Measurements from ENCODE around the gene TCEAL1.
"Not testable (repeated sequence)": the region's sequence is repeated elsewhere in the genome, so short reads cannot be mapped to it uniquely, and the experiment has no call there.

Gene TCEAL1

DNA sequence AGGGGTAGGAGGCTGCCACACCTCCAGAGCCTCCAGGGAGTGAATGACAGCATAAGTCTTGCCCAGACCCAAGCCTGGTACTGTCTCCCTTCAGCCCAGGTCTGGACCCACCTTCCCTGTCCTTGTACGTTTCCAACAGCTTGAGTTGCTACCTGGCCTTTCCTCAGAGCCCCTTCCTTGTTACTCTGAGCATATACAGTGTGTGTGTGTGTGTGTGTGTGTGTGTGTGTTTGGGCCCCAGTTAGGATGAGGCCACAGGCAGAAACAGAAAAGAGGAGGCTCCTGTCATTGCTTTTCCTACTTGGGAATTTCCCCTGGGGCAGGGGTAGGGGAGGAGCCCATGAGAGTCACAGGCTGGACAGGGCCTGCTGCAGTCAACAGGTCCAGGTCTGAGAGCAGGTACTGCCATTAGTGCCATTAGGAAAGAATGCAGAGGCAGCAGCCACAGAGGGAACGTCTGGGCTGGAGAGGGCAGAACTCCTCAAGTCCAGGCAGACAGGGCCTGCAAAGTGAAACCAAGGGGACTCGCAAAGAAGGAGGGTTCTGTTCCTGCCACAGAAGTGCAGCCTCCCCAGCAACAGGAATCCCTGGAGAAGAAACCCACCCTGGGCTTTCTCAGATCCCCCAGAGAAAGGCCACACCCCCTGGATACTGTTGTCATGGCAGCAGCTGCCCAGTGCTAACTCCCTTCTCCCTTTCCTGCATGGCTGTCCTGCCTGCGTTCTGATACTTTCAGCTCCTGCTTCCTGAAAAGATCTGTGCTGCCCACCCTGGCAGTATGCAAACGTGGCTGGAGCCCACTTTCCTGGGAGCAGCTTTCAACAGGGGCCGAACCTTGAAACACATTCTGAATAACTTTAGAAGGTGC lies 9.9 kb downstream of the TCEAL1 start:
- not testable (repeated sequence) for H3K4me3 ChIP-seq (ENCODE audit: low read length); H3K9me3 ChIP-seq (ENCODE audit: control insufficient read depth, low read length); H3K36me3 ChIP-seq (ENCODE audit: control insufficient read depth, insufficient read depth, low read length, severe bottlenecking); H3K9ac ChIP-seq (ENCODE audit: low read length); H3K4me1 ChIP-seq (ENCODE audit: control insufficient read depth, insufficient read depth, low read length)
- H3K27me3 ChIP-seq (replicated peaks; ENCODE audit: control insufficient read depth, insufficient read depth, low read length), result peaks cover 12% of the 10 kb centered on the region
- peak; percentile 26 for DNase-seq (ENCODE audit: low read depth)

DNA sequence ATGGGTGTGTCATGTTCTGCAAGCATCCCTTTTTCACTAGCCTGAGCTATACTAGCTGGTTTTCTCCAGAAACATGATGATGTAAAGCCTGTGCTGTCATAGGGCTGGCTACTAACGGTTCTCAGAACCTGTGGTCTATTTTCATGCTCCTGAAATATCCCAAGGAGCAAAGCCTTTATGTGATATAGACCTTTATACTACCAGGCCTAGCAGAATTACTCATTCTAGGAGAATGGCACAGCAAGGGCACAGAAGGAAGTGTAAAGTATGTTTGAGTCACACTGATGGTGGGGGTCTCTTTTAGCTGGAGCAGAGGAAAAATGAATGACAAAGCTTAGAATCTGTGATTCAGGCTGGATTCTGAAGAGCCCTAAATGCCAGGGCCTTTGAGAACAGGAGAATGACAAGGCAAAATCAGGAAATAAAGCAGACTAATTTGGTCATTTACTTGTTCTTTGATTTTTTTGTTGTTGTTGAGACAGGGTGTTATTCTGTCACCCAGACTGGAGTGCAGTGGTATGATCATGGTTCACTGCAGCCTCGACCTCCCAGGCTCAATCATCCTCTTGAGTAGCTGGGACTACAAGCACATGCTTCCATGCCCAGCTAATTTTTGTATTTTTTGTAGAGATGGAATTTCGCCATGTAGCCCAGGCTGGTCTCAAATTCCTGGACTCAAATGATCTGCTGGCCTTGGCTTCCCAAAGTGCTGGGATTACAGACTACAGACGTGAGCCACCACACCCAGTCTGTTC lies 11.8 kb downstream of the TCEAL1 start:
- peaks cover 5% of the 10 kb centered on the region for H3K4me1 ChIP-seq (ENCODE audit: control insufficient read depth, insufficient read depth, low read length)
- H3K27me3 ChIP-seq (replicated peaks; ENCODE audit: control insufficient read depth, insufficient read depth, low read length), result peaks cover 12% of the 10 kb centered on the region
- H3K9ac ChIP-seq (ENCODE audit: low read length), result no peak overlapping the region
- peaks cover 9% of the 10 kb centered on the region for H3K9me3 ChIP-seq (ENCODE audit: control insufficient read depth, low read length)
- no peaks in the 10 kb centered on the region for H3K36me3 ChIP-seq (ENCODE audit: control insufficient read depth, insufficient read depth, low read length, severe bottlenecking)
- DNase-seq (ENCODE audit: low read depth), result peak; percentile 47
- no peak overlapping the region for H3K4me3 ChIP-seq (ENCODE audit: low read length)

DNA sequence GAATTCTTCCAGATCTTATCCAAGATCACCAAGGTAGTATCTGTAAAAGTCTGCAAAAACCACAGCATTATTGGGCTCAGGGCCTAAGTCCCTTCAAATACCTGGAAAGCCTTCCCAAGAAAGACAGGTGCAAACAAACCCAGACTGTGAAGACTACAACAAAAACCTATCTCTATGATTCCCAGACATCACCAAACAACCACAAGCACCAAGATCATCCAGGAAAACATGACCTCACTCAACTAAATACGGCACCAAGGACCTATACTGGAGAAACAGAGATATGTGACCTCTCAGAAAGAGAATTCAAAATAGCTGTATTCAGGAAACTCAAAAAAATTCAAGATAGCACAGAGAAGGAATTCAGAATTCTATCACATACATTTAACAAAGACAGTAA lies 15.3 kb downstream of the TCEAL1 start:
- DNase-seq (ENCODE audit: low read depth), result no peak
- peaks cover 25% of the 10 kb centered on the region for H3K9me3 ChIP-seq (ENCODE audit: control insufficient read depth, low read length)
- H3K4me1 ChIP-seq (ENCODE audit: control insufficient read depth, insufficient read depth, low read length), result peaks cover 5% of the 10 kb centered on the region
- no peak overlapping the region for H3K4me3 ChIP-seq (ENCODE audit: low read length)
- H3K36me3 ChIP-seq (ENCODE audit: control insufficient read depth, insufficient read depth, low read length, severe bottlenecking), result no peaks in the 10 kb centered on the region
- H3K27me3 ChIP-seq (replicated peaks; ENCODE audit: control insufficient read depth, insufficient read depth, low read length), result peaks cover 12% of the 10 kb centered on the region
- no peak overlapping the region for H3K9ac ChIP-seq (ENCODE audit: low read length)

DNA sequence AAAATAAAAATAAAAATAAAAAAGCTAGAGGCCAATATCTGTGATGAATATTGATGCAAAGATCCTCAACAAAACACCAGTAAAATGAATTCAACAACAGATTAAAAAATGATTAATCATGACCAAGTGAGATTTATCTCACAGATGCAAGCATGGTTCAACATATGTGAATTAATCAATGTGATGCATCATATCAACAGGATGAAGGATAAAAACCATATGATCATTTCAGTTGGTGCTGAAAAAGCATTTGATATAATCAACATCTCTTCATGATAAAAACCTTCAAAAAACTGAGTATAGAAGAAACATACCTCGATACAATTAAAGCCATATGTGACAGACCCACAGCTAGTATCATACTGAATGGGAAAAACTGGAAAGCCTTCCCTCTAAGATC lies 18.9 kb downstream of the TCEAL1 start:
- H3K4me1 ChIP-seq (ENCODE audit: control insufficient read depth, insufficient read depth, low read length), result no peaks in the 10 kb centered on the region
- no peak for DNase-seq (ENCODE audit: low read depth)
- H3K36me3 ChIP-seq (ENCODE audit: control insufficient read depth, insufficient read depth, low read length, severe bottlenecking), result no peaks in the 10 kb centered on the region
- no peak overlapping the region for H3K9ac ChIP-seq (ENCODE audit: low read length)
- no peak overlapping the region for H3K4me3 ChIP-seq (ENCODE audit: low read length)
- peaks cover 6% of the 10 kb centered on the region for H3K27me3 ChIP-seq (replicated peaks; ENCODE audit: control insufficient read depth, insufficient read depth, low read length)
- H3K9me3 ChIP-seq (ENCODE audit: control insufficient read depth, low read length), result peaks cover 33% of the 10 kb centered on the region

DNA sequence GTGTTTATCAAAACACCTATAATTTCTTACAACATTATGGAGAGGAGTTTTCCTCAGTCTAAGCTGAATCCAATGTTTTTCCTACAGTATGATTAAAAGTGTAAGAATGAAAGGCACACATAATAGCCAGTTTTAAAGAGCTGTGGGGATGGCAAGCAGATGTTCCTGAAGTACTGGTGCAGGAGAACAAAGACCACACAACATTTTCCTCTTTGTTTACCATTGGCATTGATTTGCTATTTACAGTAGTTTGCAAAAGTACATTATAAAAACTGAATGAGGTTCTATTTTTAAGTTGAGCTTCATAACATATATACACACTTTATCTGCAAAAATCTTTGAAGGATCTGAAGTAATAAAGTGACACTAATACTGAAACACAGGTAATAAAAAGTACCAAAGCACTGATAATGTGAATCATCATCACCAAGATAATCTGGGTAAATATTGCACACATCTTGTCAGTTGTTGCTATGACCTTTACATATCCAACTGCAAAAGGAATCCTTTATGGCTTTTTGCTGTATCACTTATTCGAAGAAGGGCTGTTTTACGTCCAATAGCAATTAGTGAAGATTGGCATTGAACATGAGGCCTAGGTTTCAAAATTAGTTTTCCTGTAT lies 22.5 kb downstream of the TCEAL1 start:
- H3K27me3 ChIP-seq (replicated peaks; ENCODE audit: control insufficient read depth, insufficient read depth, low read length), result no peaks in the 10 kb centered on the region
- H3K4me1 ChIP-seq (ENCODE audit: control insufficient read depth, insufficient read depth, low read length), result no peaks in the 10 kb centered on the region
- H3K9ac ChIP-seq (ENCODE audit: low read length), result no peak overlapping the region
- H3K9me3 ChIP-seq (ENCODE audit: control insufficient read depth, low read length), result peaks cover 24% of the 10 kb centered on the region
- no peaks in the 10 kb centered on the region for H3K36me3 ChIP-seq (ENCODE audit: control insufficient read depth, insufficient read depth, low read length, severe bottlenecking)
- no peak overlapping the region for H3K4me3 ChIP-seq (ENCODE audit: low read length)
- DNase-seq (ENCODE audit: low read depth), result no peak

DNA sequence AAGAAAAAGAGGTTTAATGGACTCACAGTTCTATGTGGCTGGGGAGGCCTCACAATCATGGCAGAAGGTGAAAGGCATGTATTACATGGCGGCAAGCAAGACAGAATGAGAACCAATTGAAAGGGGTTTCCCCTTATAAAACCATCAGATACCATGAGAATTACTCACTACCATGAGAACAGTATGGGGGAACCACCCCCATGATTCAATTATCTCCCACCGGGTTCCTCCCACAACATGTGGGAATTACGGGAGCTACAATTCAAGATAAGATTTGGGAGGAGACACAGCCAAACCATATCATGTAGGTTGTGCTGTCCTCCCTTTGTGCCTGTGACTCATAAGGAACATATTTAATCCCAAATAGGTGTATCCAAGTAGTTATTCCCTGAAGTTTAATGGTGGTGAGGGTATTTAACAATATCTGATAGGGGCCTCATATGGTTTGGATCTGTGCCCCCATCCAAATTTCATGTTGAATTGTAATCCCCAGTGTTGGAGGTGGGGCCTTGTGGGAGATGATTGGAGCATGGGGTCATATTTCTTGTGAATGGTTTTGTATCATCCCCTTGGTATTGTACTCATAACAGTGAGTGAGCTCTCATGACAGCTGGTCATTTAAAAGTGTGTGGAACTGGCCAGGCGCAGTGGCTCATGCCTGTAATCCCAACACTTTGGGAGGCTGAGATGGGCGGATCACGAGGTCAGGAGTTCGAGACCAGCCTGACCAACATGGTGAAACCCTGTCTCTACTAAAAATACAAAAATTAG lies 26.6 kb downstream of the TCEAL1 start:
- H3K36me3 ChIP-seq (ENCODE audit: control insufficient read depth, insufficient read depth, low read length, severe bottlenecking); H3K9me3 ChIP-seq (ENCODE audit: control insufficient read depth, low read length); H3K4me3 ChIP-seq (ENCODE audit: low read length); DNase-seq (ENCODE audit: low read depth); H3K27me3 ChIP-seq (replicated peaks; ENCODE audit: control insufficient read depth, insufficient read depth, low read length); H3K4me1 ChIP-seq (ENCODE audit: control insufficient read depth, insufficient read depth, low read length); H3K9ac ChIP-seq (ENCODE audit: low read length): not testable (repeated sequence)

DNA sequence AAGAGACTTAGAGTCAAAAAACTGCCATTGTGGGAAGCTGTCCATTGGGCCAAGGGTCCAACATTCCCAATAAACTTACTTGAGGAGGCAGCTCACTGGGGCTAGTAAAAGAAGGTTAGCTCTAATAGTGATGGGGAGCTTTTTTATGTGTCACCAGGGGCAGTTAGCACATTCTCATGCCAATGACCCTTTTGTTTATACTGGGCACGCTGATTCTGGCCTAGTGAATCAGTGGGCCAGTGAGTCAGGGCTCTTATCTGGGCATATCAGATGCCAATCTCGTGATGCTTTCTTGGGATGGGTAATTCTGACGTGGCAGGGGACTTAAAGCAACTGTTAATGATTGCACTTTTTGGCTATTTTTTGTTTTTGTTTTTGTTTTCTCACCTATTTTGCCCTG lies 27.8 kb downstream of the TCEAL1 start:
- H3K4me3 ChIP-seq (ENCODE audit: low read length), result no peak overlapping the region
- H3K4me1 ChIP-seq (ENCODE audit: control insufficient read depth, insufficient read depth, low read length), result peaks cover 8% of the 10 kb centered on the region
- no peaks in the 10 kb centered on the region for H3K36me3 ChIP-seq (ENCODE audit: control insufficient read depth, insufficient read depth, low read length, severe bottlenecking)
- no peak overlapping the region for H3K9ac ChIP-seq (ENCODE audit: low read length)
- H3K9me3 ChIP-seq (ENCODE audit: control insufficient read depth, low read length), result peaks cover 5% of the 10 kb centered on the region
- no peaks in the 10 kb centered on the region for H3K27me3 ChIP-seq (replicated peaks; ENCODE audit: control insufficient read depth, insufficient read depth, low read length)
- DNase-seq (ENCODE audit: low read depth), result peak; percentile 48

DNA sequence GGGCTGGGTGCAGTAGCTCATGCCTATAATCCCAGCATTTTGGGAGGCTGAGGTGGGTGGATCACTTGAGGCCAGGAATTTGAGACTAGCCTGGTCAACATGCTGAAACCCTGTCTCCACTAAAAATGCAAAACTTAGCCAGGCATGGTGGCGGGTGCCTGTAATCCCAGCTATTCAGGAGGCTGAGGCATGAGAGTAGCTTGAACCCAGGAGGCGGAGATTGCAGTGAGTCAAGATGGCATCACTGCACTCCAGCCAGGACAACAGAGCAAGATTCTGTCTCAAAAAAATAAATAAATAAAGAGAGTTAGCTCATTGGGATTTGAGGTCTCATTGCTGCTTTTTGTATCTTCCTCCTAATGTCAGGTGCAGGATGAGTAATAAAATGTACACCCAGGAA lies 28.3 kb downstream of the TCEAL1 start:
- not testable (repeated sequence) for H3K36me3 ChIP-seq (ENCODE audit: control insufficient read depth, insufficient read depth, low read length, severe bottlenecking); H3K4me3 ChIP-seq (ENCODE audit: low read length); H3K27me3 ChIP-seq (replicated peaks; ENCODE audit: control insufficient read depth, insufficient read depth, low read length); H3K9me3 ChIP-seq (ENCODE audit: control insufficient read depth, low read length); DNase-seq (ENCODE audit: low read depth); H3K9ac ChIP-seq (ENCODE audit: low read length); H3K4me1 ChIP-seq (ENCODE audit: control insufficient read depth, insufficient read depth, low read length)

DNA sequence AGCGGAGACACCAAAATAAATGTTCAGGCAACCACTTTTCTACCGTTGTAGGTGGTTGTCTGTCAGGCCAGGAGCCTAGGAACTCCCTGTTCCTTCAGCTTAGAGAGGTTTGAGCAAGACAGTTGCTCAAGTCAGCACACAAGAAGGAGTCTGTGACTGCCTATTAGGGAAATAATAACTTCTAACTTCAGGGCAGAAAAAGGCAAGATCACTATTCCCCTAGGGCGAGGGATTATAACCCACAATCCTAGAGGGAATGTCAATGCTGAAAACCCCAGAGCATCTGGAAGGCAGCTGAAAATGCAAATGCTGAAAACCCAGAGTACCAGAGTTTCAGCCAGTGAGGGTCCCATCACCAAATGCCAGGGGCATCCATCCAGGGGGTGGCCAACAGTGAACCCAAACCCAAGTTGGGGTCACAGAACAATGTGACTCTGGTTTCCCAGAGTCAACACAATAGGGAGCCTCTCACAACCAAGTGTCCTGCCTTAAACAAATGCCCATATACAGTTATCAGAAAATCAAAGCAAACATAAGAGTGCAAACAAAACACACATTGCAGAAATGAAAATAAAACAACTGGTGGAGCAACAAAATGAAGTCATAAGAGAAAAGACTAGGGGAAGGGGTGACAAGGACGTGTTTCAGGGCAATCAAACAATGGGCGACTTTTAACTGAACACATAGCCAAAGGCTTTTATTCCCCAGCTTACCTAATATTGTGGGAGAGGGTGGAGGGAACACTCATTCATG lies 30.1 kb downstream of the TCEAL1 start:
- Histone ChIP-seq H3K9ac (ENCODE audit: low read length) (no peak overlapping the region), H3K4me1 (ENCODE audit: control insufficient read depth, insufficient read depth, low read length) (peaks cover 8% of the 10 kb centered on the region), H3K9me3 (ENCODE audit: control insufficient read depth, low read length) (peaks cover 5% of the 10 kb centered on the region), H3K4me3 (ENCODE audit: low read length) (no peak overlapping the region), H3K36me3 (ENCODE audit: control insufficient read depth, insufficient read depth, low read length, severe bottlenecking) (no peaks in the 10 kb centered on the region), H3K27me3 (replicated peaks; ENCODE audit: control insufficient read depth, insufficient read depth, low read length) (peaks cover 3% of the 10 kb centered on the region)
- DNase-seq (ENCODE audit: low read depth), result no peak

DNA sequence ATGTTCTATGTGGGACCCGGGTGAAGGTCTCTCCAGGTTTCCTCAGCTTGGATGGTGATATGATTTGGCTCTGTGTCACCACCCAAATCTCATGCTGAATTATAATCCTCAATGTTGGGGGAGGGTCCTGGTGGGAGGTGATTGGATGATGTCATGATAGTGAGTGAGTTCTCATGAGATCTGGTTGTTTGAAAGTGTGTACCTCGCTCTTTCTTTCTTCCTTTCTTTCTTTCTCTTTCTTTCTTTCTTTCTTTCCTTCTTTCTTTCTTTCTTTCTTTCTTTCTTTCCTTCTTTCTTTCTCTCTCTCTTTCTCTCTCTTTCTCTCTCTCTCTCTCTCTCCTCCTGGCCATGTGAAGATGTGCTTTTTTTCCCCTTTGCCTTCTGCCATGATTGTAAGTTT lies 30.7 kb downstream of the TCEAL1 start:
- not testable (repeated sequence) for H3K9me3 ChIP-seq (ENCODE audit: control insufficient read depth, low read length); H3K36me3 ChIP-seq (ENCODE audit: control insufficient read depth, insufficient read depth, low read length, severe bottlenecking); H3K9ac ChIP-seq (ENCODE audit: low read length); H3K4me1 ChIP-seq (ENCODE audit: control insufficient read depth, insufficient read depth, low read length); H3K4me3 ChIP-seq (ENCODE audit: low read length); DNase-seq (ENCODE audit: low read depth); H3K27me3 ChIP-seq (replicated peaks; ENCODE audit: control insufficient read depth, insufficient read depth, low read length)

All from adipocyte (in vitro differentiated cells).